ENCODE measurements around the gene PAX1.

- TF ChIP-seq YY1 (IDR thresholded peaks at IDR 0.05; ENCODE audit: insufficient read depth, insufficient read length) (no peak), ZNF274 (IDR thresholded peaks at IDR 0.05; ENCODE audit: low read depth, low read length) (no peak)
These were observed 24.1 kb upstream of the PAX1 start for GRCh38 chr20:21681234-21681921.
